NT2/D1 (cell line): ENCODE measurements around the gene SPRR1A.

ENCODE experiments used
- YY1 ChIP-seq: IDR thresholded peaks from 2 replicates; pipeline ENCODE4 v1.6.1; 2011; ENCODE audit not compliant: insufficient read length, insufficient read depth
- ZNF274 ChIP-seq: IDR thresholded peaks from 2 replicates; pipeline ENCODE4 v1.6.1; 2011; ENCODE audit warnings: mild to moderate bottlenecking, low read depth, low read length

DNA sequence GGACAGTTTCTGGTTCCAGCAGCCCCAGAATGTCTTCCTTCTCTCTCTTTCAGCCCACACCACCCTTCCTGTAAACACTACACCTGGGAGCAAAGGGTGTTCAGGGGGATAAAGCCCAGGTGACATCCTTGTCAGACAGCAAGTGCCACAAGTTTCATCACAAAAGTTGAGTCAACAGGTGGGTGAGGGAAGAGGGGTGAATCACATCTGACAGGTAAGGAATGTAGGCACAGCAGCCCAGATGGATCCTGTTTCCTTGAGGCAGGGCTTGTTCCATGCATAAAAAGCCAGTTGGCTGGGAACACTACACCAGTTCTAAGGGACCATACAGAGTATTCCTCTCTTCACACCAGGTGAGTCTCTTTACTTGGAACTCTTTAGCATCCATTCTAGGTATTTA, 47.0 kb downstream of the SPRR1A start, which contains the start of gene SPRR1B:
- TF ChIP-seq ZNF274 (no peak), YY1 (no peak)
